Neural progenitor cell (in vitro differentiated cells): Measurements from ENCODE around the gene ANKRD30B. TPM values are rescaled to one million over a fixed set of nuclear protein-coding genes. Genes with fewer than 3 reads are reported as not detected.
"Not testable (repeated sequence)": the region's sequence is repeated elsewhere in the genome, so short reads cannot be mapped to it uniquely, and the experiment has no call there.

Experiments used
- DNase-seq: peaks from one replicate; pipeline ENCODE4 v3.0.0-alpha.2; 2016; ENCODE audit warnings: low spot score
- H2AFZ ChIP-seq: fragments of 200-600 bp; sonication (generic); replicated peaks from 2 replicates; pipeline ENCODE4 v1.6.1; 2016; ENCODE audit warnings: antibody characterized with exemption
- H3F3A ChIP-seq: fragments of 200-600 bp; sonication (generic); 2 replicates; pipeline ENCODE4 v1.6.1; 2016; ENCODE audit warnings: antibody characterized with exemption, low read depth
- H3K27ac ChIP-seq: fragments of 200-600 bp; sonication (generic); 2 replicates; pipeline ENCODE4 v1.5.1; 2016; ENCODE audit warnings: mild to moderate bottlenecking
- H3K27me3 ChIP-seq: fragments of 200-600 bp; sonication (generic); 2 replicates; pipeline ENCODE4 v1.6.1; 2016; ENCODE audit warnings: mild to moderate bottlenecking, moderate library complexity
- H3K36me3 ChIP-seq: fragments of 200-600 bp; sonication (generic); 2 replicates; pipeline ENCODE4 v1.5.1; 2016
- H3K4me1 ChIP-seq: fragments of 200-600 bp; sonication (generic); 2 replicates; pipeline ENCODE4 v1.6.1; 2016; ENCODE audit warnings: mixed run types
- H3K4me2 ChIP-seq: fragments of 200-600 bp; sonication (generic); 2 replicates; pipeline ENCODE4 v1.6.1; 2016
- H3K4me3 ChIP-seq: fragments of 200-600 bp; sonication (generic); 2 replicates; pipeline ENCODE4 v1.5.1; 2016
- H3K79me2 ChIP-seq: fragments of 200-600 bp; sonication (generic); 2 replicates; pipeline ENCODE4 v1.6.1; 2016; ENCODE audit warnings: low read depth
- H3K9ac ChIP-seq: fragments of 200-600 bp; sonication (generic); 2 replicates; pipeline ENCODE4 v1.6.1; 2016
- H3K9me3 ChIP-seq: fragments of 200-600 bp; sonication (generic); 2 replicates; pipeline ENCODE4 v1.5.1; 2016; ENCODE audit warnings: low read depth
- H4K20me1 ChIP-seq: fragments of 200-600 bp; sonication (generic); 2 replicates; pipeline ENCODE4 v1.6.1; 2016; ENCODE audit warnings: low read depth
- H3K27ac Mint-ChIP-seq: 3 replicates; pipeline ENCODE4 v1.8.0; 2021; ENCODE audit warnings: mixed read lengths
- H3K27me3 Mint-ChIP-seq: 2 replicates; pipeline ENCODE4 v1.8.0; 2022; ENCODE audit warnings: low read depth, mild to moderate bottlenecking, inconsistent platforms, moderate library complexity, mixed read lengths; ENCODE audit not compliant: insufficient read depth
- H3K36me3 Mint-ChIP-seq: 3 replicates; pipeline ENCODE4 v1.8.0; 2021; ENCODE audit warnings: mixed read lengths
- H3K4me1 Mint-ChIP-seq: 3 replicates; pipeline ENCODE4 v1.8.0; 2021; ENCODE audit warnings: mixed read lengths
- H3K4me3 Mint-ChIP-seq: 3 replicates; pipeline ENCODE4 v1.8.0; 2021; ENCODE audit warnings: mild to moderate bottlenecking, moderate library complexity, mixed read lengths
- H3K9me3 Mint-ChIP-seq: 3 replicates; pipeline ENCODE4 v1.8.0; 2020; ENCODE audit warnings: mixed read lengths
- total RNA-seq: library from RNA; depleted of rRNA; stranded (reverse); fragments of >200 nt; gene quantifications from 2 replicates; pipeline ENCODE4 v1.2.3, GENCODE V29; 2015; ENCODE audit warnings: low replicate concordance

ANKRD30B gene
- total RNA-seq, 1 donor from 2014 or later, result not detected

GRCh38 chr18:14841607-14842006, 93.6 kb downstream of the ANKRD30B start:
- not testable (repeated sequence) for H3K4me3 Mint-ChIP-seq, H3K4me1 ChIP-seq, H3F3A ChIP-seq, H3K27me3 Mint-ChIP-seq, H3K4me2 ChIP-seq, H3K79me2 ChIP-seq, H3K4me3 ChIP-seq, H3K9ac ChIP-seq, H3K27ac Mint-ChIP-seq, H2AFZ ChIP-seq, H3K27me3 ChIP-seq, H3K36me3 ChIP-seq, H3K27ac ChIP-seq, H3K36me3 Mint-ChIP-seq, H4K20me1 ChIP-seq, H3K4me1 Mint-ChIP-seq, DNase-seq
- peaks cover 12% of the 10 kb centered on the region for H3K9me3 ChIP-seq
- H3K9me3 Mint-ChIP-seq, result peaks cover 11% of the 10 kb centered on the region

DNA sequence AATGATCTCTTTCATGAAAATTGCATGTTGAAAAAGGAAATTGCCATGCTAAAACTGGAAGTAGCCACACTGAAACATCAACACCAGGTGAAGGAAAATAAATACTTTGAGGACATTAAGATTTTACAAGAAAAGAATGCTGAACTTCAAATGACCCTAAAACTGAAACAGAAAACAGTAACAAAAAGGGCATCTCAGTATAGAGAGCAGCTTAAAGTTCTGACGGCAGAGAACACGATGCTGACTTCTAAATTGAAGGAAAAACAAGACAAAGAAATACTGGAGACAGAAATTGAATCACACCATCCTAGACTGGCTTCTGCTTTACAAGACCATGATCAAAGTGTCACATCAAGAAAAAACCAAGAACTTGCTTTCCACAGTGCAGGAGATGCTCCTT, 103.6 kb downstream of the ANKRD30B start:
- not testable (repeated sequence) for H3K4me3 ChIP-seq, H3F3A ChIP-seq, H3K27ac ChIP-seq, H3K4me2 ChIP-seq, H3K36me3 Mint-ChIP-seq, H3K27me3 Mint-ChIP-seq, H3K4me3 Mint-ChIP-seq, H3K9ac ChIP-seq, H3K27me3 ChIP-seq, H2AFZ ChIP-seq, H3K4me1 ChIP-seq, DNase-seq, H4K20me1 ChIP-seq, H3K9me3 Mint-ChIP-seq, H3K27ac Mint-ChIP-seq, H3K9me3 ChIP-seq, H3K79me2 ChIP-seq, H3K36me3 ChIP-seq, H3K4me1 Mint-ChIP-seq

- not testable (repeated sequence) for H2AFZ ChIP-seq, H3K4me3 Mint-ChIP-seq, H3K4me1 Mint-ChIP-seq, H3K27ac ChIP-seq, H3K9me3 ChIP-seq, H3F3A ChIP-seq, H3K27me3 Mint-ChIP-seq, H3K9me3 Mint-ChIP-seq, H3K4me2 ChIP-seq, H3K27ac Mint-ChIP-seq, H3K79me2 ChIP-seq, DNase-seq, H3K4me1 ChIP-seq, H3K36me3 ChIP-seq, H3K9ac ChIP-seq, H3K36me3 Mint-ChIP-seq, H3K27me3 ChIP-seq, H3K4me3 ChIP-seq, H4K20me1 ChIP-seq
These were observed 107.7 kb downstream of the ANKRD30B start for GRCh38 chr18:14855634-14856033.

GRCh38 chr18:14856256-14856655, 108.3 kb downstream of the ANKRD30B start:
- not testable (repeated sequence) for H3K79me2 ChIP-seq, H2AFZ ChIP-seq, H3K27ac ChIP-seq, H3K27ac Mint-ChIP-seq, H3K27me3 ChIP-seq, H3K27me3 Mint-ChIP-seq, H3K9me3 Mint-ChIP-seq, H3K4me2 ChIP-seq, H3K4me1 ChIP-seq, H3K9me3 ChIP-seq, H3K9ac ChIP-seq, H4K20me1 ChIP-seq, H3K4me3 ChIP-seq, H3K36me3 ChIP-seq, H3K4me1 Mint-ChIP-seq, DNase-seq, H3F3A ChIP-seq, H3K4me3 Mint-ChIP-seq, H3K36me3 Mint-ChIP-seq

DNA sequence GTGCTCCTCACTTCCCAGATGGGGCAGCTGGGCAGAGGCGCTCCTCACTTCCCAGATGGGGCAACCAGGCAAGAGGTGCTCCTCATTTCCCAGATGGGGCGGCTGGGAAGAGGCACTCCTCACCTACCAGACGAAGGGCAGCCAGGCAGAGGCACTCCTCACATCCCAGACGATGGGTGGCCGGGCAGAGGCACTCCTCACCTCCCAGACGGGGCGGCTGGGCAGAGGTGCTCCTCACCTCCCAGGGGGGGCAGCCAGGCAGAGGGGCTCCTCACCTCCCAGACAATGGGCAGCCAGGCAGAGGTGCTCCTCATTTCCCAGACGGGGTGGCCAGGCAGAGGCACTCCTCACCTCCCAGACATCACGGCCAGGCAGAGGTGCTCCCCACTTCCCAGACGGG, 110.5 kb downstream of the ANKRD30B start:
- not testable (repeated sequence) for H4K20me1 ChIP-seq, H3K4me2 ChIP-seq, H3K27me3 Mint-ChIP-seq, H3K4me3 Mint-ChIP-seq, H3K4me1 ChIP-seq, H3K79me2 ChIP-seq, H3K4me3 ChIP-seq, H3F3A ChIP-seq, H2AFZ ChIP-seq, H3K36me3 ChIP-seq, H3K27ac Mint-ChIP-seq, H3K9me3 ChIP-seq, H3K9ac ChIP-seq, DNase-seq, H3K4me1 Mint-ChIP-seq, H3K36me3 Mint-ChIP-seq, H3K27ac ChIP-seq, H3K27me3 ChIP-seq
- peaks cover 10% of the 10 kb centered on the region for H3K9me3 Mint-ChIP-seq

- not testable (repeated sequence) for H3K4me1 Mint-ChIP-seq, H3K9me3 ChIP-seq, H3K27ac Mint-ChIP-seq
These were observed 112.0 kb downstream of the ANKRD30B start for GRCh38 chr18:14859995-14860394.

GRCh38 chr18:14866426-14866825, 118.5 kb downstream of the ANKRD30B start:
- not testable (repeated sequence) for H3K36me3 ChIP-seq, H2AFZ ChIP-seq, H3F3A ChIP-seq, H3K4me3 Mint-ChIP-seq, H3K4me1 ChIP-seq, H3K36me3 Mint-ChIP-seq, H3K4me1 Mint-ChIP-seq, H3K9me3 ChIP-seq, H3K27me3 ChIP-seq, H4K20me1 ChIP-seq, H3K79me2 ChIP-seq, H3K27me3 Mint-ChIP-seq, H3K4me3 ChIP-seq, H3K27ac ChIP-seq, H3K9ac ChIP-seq, H3K4me2 ChIP-seq, H3K27ac Mint-ChIP-seq, DNase-seq
- H3K9me3 Mint-ChIP-seq, result peaks cover 22% of the 10 kb centered on the region

More at GRCh38 chr18:14859995-14860394, 112.0 kb downstream of the ANKRD30B start:
- H3F3A ChIP-seq, H3K27me3 Mint-ChIP-seq, H4K20me1 ChIP-seq, H3K4me3 ChIP-seq, H3K4me3 Mint-ChIP-seq, H3K36me3 Mint-ChIP-seq, H3K36me3 ChIP-seq, H3K27ac ChIP-seq, H3K4me2 ChIP-seq, H2AFZ ChIP-seq, H3K9me3 Mint-ChIP-seq, DNase-seq, H3K9ac ChIP-seq, H3K27me3 ChIP-seq, H3K79me2 ChIP-seq, H3K4me1 ChIP-seq: not testable (repeated sequence)

GRCh38 chr18:14867988-14868387, 120.0 kb downstream of the ANKRD30B start:
- H3K4me3 ChIP-seq, H3K4me3 Mint-ChIP-seq: not testable (repeated sequence)

More at GRCh38 chr18:14867988-14868387, 120.0 kb downstream of the ANKRD30B start:
- not testable (repeated sequence) for H4K20me1 ChIP-seq, H3K79me2 ChIP-seq, H3K36me3 ChIP-seq, H3K4me1 Mint-ChIP-seq, H3K27ac ChIP-seq, H3K4me2 ChIP-seq, H3K27me3 ChIP-seq, H3K4me1 ChIP-seq, H3K27me3 Mint-ChIP-seq, H2AFZ ChIP-seq, DNase-seq, H3K9ac ChIP-seq, H3K36me3 Mint-ChIP-seq, H3K27ac Mint-ChIP-seq, H3K9me3 ChIP-seq, H3F3A ChIP-seq
- peaks cover 22% of the 10 kb centered on the region for H3K9me3 Mint-ChIP-seq
